HepG2 (cell line): ENCODE results near the gene TPRG1. TPM values are rescaled to one million over a fixed set of nuclear protein-coding genes. Genes with fewer than 3 reads are reported as not detected.

Experiments used
- ATAC-seq: fragments of 200-7000 bp; cut with Tn5 transposase; 3 replicates; pipeline ENCODE4 v1.9.1; 2020; ENCODE audit warnings: mild to moderate bottlenecking, moderate library complexity
- BruUV-seq: library from RNA; stranded (reverse); fragments of 400-500 nt; replicated peaks from 2 replicates; lab custom pipeline; 2021; lab: Mats Ljungman, UMichigan
- CTCF ChIA-PET: fragments of 300-600 bp; formaldehyde crosslinking; extraction: SDS; loops from one replicate; lab custom pipeline; 2021; ENCODE audit warnings: low total read pairs, inconsistent platforms, low intra/inter-chr PET ratio; lab: Yijun Ruan, JAX
- POLR2A ChIA-PET: fragments of 350-600 bp; sonication (Branson Sonifier 250); formaldehyde crosslinking; loops from one replicate; lab custom pipeline; 2020; ENCODE audit warnings: antibody characterized with exemption, inconsistent platforms; lab: Yijun Ruan, JAX
- DNase-seq: peaks from one replicate; pipeline ENCODE4 v3.0.0-alpha.2; 2015; ENCODE audit warnings: low spot score
- FAIRE-seq: peaks from 3 replicates; lab custom pipeline; 2011; peaks lifted over from hg19 to GRCh38; lab: Jason Lieb, UNC
- H2AFZ ChIP-seq: one replicate; pipeline ENCODE4 v1.6.1; 2011; ENCODE audit warnings: low read length, inconsistent platforms
- H3K27ac ChIP-seq: fragments of 300-600 bp; 3 replicates; pipeline ENCODE4 v1.8.0; 2011; ENCODE audit warnings: mixed run types, mild to moderate bottlenecking, mixed read lengths, low read length, inconsistent platforms; ENCODE audit not compliant: insufficient read depth; ENCODE audit errors: extremely low read length
- H3K27me3 ChIP-seq, 2 experiments: fragments of 200-600 bp in 1 of 2; 2 replicates in 1 of 2; 3 replicates in 1 of 2; pipeline versions ENCODE4 v1.6.0 to v1.8.0; 2011; ENCODE audit warnings: low read length in 2 of 2, mild to moderate bottlenecking in 2 of 2, moderate library complexity in 2 of 2, inconsistent platforms in 1 of 2; ENCODE audit not compliant: insufficient read depth in 2 of 2, control insufficient read depth in 1 of 2
- H3K36me3 ChIP-seq, 2 experiments: fragments of 200-600 bp in 1 of 2; replicated peaks in 1 of 2; 2 replicates in 1 of 2; 3 replicates in 1 of 2; pipeline versions ENCODE4 v1.5.1 to v1.8.0; 2011; ENCODE audit warnings: low read length in 2 of 2, inconsistent platforms in 1 of 2; ENCODE audit not compliant: insufficient read depth in 2 of 2, control insufficient read depth in 1 of 2
- H3K4me1 ChIP-seq: 2 replicates; pipeline ENCODE4 v1.5.1; 2012; ENCODE audit warnings: low read length, inconsistent platforms; ENCODE audit not compliant: insufficient read depth
- H3K4me2 ChIP-seq: 2 replicates; pipeline ENCODE4 v1.6.0; 2011; ENCODE audit warnings: low read depth, low read length, inconsistent platforms
- H3K4me3 ChIP-seq, 3 experiments: fragments of 200-600 bp in 1 of 3; sonication (generic), shearing (Covaris generic) in 1 of 3; replicated peaks in 1 of 3; 2 replicates each; pipeline ENCODE4 v1.5.1; 2011 to 2016; ENCODE audit warnings: low read length in 3 of 3, inconsistent platforms in 2 of 3, low read depth in 2 of 3, mild to moderate bottlenecking in 2 of 3, control low read depth in 1 of 3, mixed read lengths in 1 of 3; ENCODE audit not compliant: insufficient read depth in 1 of 3
- H3K79me2 ChIP-seq: one replicate; pipeline ENCODE4 v1.6.1; 2011; ENCODE audit warnings: low read length, inconsistent platforms; ENCODE audit not compliant: insufficient read depth
- H3K9ac ChIP-seq: 2 replicates; pipeline ENCODE4 v1.6.0; 2011; ENCODE audit warnings: mild to moderate bottlenecking, low read depth, low read length, inconsistent platforms; ENCODE audit not compliant: insufficient read depth
- H3K9me3 ChIP-seq: 2 replicates; pipeline ENCODE4 v1.5.1; 2012; ENCODE audit warnings: mild to moderate bottlenecking, low read length
- H4K20me1 ChIP-seq: 2 replicates; pipeline ENCODE4 v1.6.0; 2011; ENCODE audit warnings: inconsistent platforms, mild to moderate bottlenecking, low read length, moderate library complexity; ENCODE audit not compliant: insufficient read depth
- ELF4 ChIP-seq: sonication (generic); formaldehyde crosslinking; IDR thresholded peaks from 2 replicates; pipeline ENCODE4 v1.5.0; 2020; ENCODE audit warnings: missing genetic modification reagents, mild to moderate bottlenecking, moderate library complexity, borderline replicate concordance
- GATA4 ChIP-seq: sonication (generic); IDR thresholded peaks from 2 replicates; pipeline ENCODE4 v1.6.1; 2016; ENCODE audit warnings: antibody characterized with exemption, low read depth, borderline replicate concordance
- IRX3 ChIP-seq: sonication (generic); formaldehyde crosslinking; IDR thresholded peaks from 2 replicates; pipeline ENCODE4 v1.8.1; 2023; ENCODE audit warnings: mild to moderate bottlenecking, low read depth, missing genetic modification reagents, borderline replicate concordance
- NFE2L2 ChIP-seq: fragments of 150-350 bp; IDR thresholded peaks from 2 replicates; pipeline ENCODE4 v1.6.1; 2014; ENCODE audit warnings: low read length
- NR2C2 ChIP-seq: sonication (generic); formaldehyde crosslinking; IDR thresholded peaks from 2 replicates; pipeline ENCODE4 v1.4.0; 2020; ENCODE audit warnings: missing genetic modification reagents, mild to moderate bottlenecking, moderate library complexity, borderline replicate concordance
- PAX8 ChIP-seq: sonication (generic); formaldehyde crosslinking; IDR thresholded peaks from 2 replicates; pipeline ENCODE4 v1.8.0; 2022; ENCODE audit warnings: mild to moderate bottlenecking, missing genetic modification reagents, borderline replicate concordance
- POLR2G ChIP-seq: fragments of 200-400 bp; formaldehyde crosslinking; IDR thresholded peaks from 2 replicates; pipeline ENCODE4 v1.6.1; 2018; ENCODE audit warnings: mild to moderate bottlenecking, low read depth, low read length, moderate library complexity
- ZBTB8A ChIP-seq: sonication (generic); formaldehyde crosslinking; IDR thresholded peaks from 2 replicates; pipeline ENCODE4 v1.4.0; 2020; ENCODE audit warnings: mild to moderate bottlenecking, low read depth, missing genetic modification reagents, borderline replicate concordance
- ZNF207 ChIP-seq: fragments of 450-650 bp; IDR thresholded peaks from 2 replicates; pipeline ENCODE4 v1.6.1; 2016; ENCODE audit warnings: antibody characterized with exemption, borderline replicate concordance
- WGBS: methylation state at CpG from one replicate; pipeline ENCODE4 v1.1.6; 2017; ENCODE audit warnings: low lambda C conversion rate; 5-methylcytosine and 5-hydroxymethylcytosine counted together
- in situ Hi-C: cut with HindIII; loops from 2 replicates; pipeline ENCODE4 v1.10.0; 2017; ENCODE audit warnings: low pct_unique_long_range_greater_than_20kb; ENCODE audit not compliant: extremely low pct_ligation_motif_present
- intact Hi-C: fragments of 100-400 bp; cut with micrococcal nuclease; formaldehyde crosslinking; loops from one replicate; pipeline ENCODE4 v1.10.0; 2022; ENCODE audit not compliant: unreplicated experiment
- polyA plus RNA-seq, 8 experiments: library from polyadenylated mRNA; depleted of rRNA in 3 of 8; stranded (reverse) in 7 of 8; unstranded in 1 of 8; fragments of >200 nt; fragmentation: Illumina TruSeq in 4 of 8; extraction: Trizol in 4 of 8; gene quantifications; 2 replicates each; pipeline versions ENCODE4 v1.2.1 to v1.2.3, GENCODE V29; 2011 to 2016; ENCODE audit warnings: low read depth in 4 of 8, missing spikeins in 1 of 8, mixed read lengths in 1 of 8; ENCODE audit not compliant: insufficient read depth in 1 of 8
- total RNA-seq, 5 experiments: library from RNA; depleted of rRNA; stranded (reverse); fragments of >200 nt; fragmentation: Illumina TruSeq; extraction: Trizol; gene quantifications; 2 replicates each; pipeline ENCODE4 v1.2.3, GENCODE V29; 2016; ENCODE audit warnings: low read depth in 1 of 5
- TF ChIP-seq, protein P1 (sequence below): IDR thresholded peaks from 2 replicates; pipeline ENCODE4 v1.4.0; 2020; ENCODE audit warnings: mild to moderate bottlenecking, missing genetic modification reagents
- TF ChIP-seq, protein P2 (sequence below): sonication (generic); formaldehyde crosslinking; IDR thresholded peaks from 2 replicates; pipeline ENCODE4 v1.9.0; 2022; ENCODE audit warnings: low read depth, missing genetic modification reagents

TPRG1 gene
- total and polyA plus RNA-seq, 2 of the 13 experiments (the other 11 are each of a cell fraction or from before 2014, with no cell fraction given) = 0.17 TPM; not detected in 1

GRCh38 chr3:189297932-189298331 lies 126.2 kb downstream of the TPRG1 start:
- no peak for ATAC-seq
- H3K4me1 ChIP-seq = no peaks in the 10 kb centered on the region
- FAIRE-seq = no peak
- no peak for TF ChIP-seq POLR2G
- TF ChIP-seq, all 625 proteins: peak for 0
- ChIA-PET CTCF (no interaction called here), POLR2A (no interaction called here)
- Histone ChIP-seq H4K20me1 (no peaks in the 10 kb centered on the region), H2AFZ (no peak overlapping the region), H3K27me3 (no peaks in the 10 kb centered on the region), H3K79me2 (no peaks in the 10 kb centered on the region), H3K9ac (no peak overlapping the region), H3K4me2 (no peak overlapping the region), H3K27ac (no peak overlapping the region), H3K36me3 (no peaks in the 10 kb centered on the region), H3K9me3 (no peaks in the 10 kb centered on the region), H3K4me3 (no peak overlapping the region)
- BruUV-seq = no TSS peak
- in situ Hi-C loops = no loop called here
- DNase-seq = no peak
- intact Hi-C loops = no loop called here
- 46% methylated on average over 4 of the region's 4 CpGs for WGBS

DNA sequence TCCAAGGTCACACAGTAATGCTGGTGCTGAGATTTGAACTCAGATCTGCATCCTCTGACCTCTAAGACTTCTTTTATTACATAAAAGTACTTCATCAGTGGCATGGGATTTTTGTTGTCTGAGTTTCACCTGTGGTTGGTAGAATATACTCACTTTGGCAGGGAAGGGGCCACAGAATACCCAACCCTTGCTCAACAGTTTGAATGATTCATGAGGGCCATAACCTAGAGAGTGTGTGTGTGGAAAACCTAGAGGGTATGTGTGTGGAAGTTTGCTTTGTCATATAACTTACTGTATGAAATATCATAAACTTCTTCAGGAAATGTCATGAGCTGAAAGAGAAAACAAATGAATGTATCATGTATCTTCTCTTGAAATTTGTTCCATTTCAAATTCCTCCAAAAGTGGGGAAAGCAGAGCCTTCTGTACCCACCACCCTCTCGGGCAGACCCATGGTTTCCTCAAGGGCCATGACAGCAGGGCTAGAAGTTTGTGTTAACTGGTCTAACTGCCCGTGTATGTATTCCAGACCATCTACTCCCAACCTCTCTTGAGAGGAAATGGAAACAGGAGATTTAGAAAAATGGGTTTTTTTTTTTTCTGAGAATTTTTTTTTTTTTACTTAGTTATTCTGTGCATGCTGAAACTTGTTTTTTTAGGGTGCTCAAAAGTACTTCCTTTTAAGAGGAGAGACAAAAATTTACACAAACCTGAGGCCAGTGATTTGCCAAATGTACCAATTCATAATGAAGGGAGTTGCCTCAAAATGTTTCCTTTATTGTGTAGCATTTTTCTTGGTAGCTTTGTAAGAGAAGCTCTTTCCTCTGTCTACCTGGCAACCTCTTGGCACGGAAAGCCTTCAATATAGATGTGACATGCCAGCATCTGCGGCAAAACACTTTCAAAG lies 127.0 kb downstream of the TPRG1 start:
- WGBS = 23% methylated on average over 4 of the region's 4 CpGs
- H3K27me3 ChIP-seq = no peaks in the 10 kb centered on the region
- BruUV-seq = no TSS peak
- TF ChIP-seq GATA4 (no peak), ZBTB8A (CRISPR knock-in tag) (no peak), PAX8 (CRISPR knock-in tag) (no peak), NFE2L2 (no peak), IRX3 (CRISPR knock-in tag) (no peak), ZNF207 (no peak), NR2C2 (CRISPR knock-in tag) (no peak), ELF4 (CRISPR knock-in tag) (no peak)
- TF ChIP-seq, protein P1, sequence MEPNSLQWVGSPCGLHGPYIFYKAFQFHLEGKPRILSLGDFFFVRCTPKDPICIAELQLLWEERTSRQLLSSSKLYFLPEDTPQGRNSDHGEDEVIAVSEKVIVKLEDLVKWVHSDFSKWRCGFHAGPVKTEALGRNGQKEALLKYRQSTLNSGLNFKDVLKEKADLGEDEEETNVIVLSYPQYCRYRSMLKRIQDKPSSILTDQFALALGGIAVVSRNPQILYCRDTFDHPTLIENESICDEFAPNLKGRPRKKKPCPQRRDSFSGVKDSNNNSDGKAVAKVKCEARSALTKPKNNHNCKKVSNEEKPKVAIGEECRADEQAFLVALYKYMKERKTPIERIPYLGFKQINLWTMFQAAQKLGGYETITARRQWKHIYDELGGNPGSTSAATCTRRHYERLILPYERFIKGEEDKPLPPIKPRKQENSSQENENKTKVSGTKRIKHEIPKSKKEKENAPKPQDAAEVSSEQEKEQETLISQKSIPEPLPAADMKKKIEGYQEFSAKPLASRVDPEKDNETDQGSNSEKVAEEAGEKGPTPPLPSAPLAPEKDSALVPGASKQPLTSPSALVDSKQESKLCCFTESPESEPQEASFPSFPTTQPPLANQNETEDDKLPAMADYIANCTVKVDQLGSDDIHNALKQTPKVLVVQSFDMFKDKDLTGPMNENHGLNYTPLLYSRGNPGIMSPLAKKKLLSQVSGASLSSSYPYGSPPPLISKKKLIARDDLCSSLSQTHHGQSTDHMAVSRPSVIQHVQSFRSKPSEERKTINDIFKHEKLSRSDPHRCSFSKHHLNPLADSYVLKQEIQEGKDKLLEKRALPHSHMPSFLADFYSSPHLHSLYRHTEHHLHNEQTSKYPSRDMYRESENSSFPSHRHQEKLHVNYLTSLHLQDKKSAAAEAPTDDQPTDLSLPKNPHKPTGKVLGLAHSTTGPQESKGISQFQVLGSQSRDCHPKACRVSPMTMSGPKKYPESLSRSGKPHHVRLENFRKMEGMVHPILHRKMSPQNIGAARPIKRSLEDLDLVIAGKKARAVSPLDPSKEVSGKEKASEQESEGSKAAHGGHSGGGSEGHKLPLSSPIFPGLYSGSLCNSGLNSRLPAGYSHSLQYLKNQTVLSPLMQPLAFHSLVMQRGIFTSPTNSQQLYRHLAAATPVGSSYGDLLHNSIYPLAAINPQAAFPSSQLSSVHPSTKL (CRISPR knock-in tag) = no peak
- TF ChIP-seq, protein P2, sequence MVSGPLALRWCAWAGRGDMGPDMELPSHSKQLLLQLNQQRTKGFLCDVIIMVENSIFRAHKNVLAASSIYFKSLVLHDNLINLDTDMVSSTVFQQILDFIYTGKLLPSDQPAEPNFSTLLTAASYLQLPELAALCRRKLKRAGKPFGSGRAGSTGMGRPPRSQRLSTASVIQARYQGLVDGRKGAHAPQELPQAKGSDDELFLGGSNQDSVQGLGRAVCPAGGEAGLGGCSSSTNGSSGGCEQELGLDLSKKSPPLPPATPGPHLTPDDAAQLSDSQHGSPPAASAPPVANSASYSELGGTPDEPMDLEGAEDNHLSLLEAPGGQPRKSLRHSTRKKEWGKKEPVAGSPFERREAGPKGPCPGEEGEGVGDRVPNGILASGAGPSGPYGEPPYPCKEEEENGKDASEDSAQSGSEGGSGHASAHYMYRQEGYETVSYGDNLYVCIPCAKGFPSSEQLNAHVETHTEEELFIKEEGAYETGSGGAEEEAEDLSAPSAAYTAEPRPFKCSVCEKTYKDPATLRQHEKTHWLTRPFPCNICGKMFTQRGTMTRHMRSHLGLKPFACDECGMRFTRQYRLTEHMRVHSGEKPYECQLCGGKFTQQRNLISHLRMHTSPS (CRISPR knock-in tag) = no peak

More for the DNA sequence above, 127.0 kb downstream of the TPRG1 start:
- DNase-seq = no peak
- no peak overlapping the region for H3K27ac ChIP-seq
- no peak overlapping the region for H3K9ac ChIP-seq
- H2AFZ ChIP-seq = no peak overlapping the region
- no peak for ATAC-seq
- CTCF ChIA-PET = no interaction called here
- no peaks in the 10 kb centered on the region for H3K4me1 ChIP-seq
- H3K9me3 ChIP-seq = no peaks in the 10 kb centered on the region
- POLR2A ChIA-PET = no interaction called here
- H3K79me2 ChIP-seq = no peaks in the 10 kb centered on the region
- H3K36me3 ChIP-seq = no peaks in the 10 kb centered on the region
- in situ Hi-C loops = no loop called here
- H4K20me1 ChIP-seq = no peaks in the 10 kb centered on the region
- no peak overlapping the region for H3K4me3 ChIP-seq
- intact Hi-C loops = no loop called here
- FAIRE-seq = no peak
- H3K4me2 ChIP-seq = no peak overlapping the region
